ENCODE data around the gene SPEF1.

The SPEF1 gene

DNA sequence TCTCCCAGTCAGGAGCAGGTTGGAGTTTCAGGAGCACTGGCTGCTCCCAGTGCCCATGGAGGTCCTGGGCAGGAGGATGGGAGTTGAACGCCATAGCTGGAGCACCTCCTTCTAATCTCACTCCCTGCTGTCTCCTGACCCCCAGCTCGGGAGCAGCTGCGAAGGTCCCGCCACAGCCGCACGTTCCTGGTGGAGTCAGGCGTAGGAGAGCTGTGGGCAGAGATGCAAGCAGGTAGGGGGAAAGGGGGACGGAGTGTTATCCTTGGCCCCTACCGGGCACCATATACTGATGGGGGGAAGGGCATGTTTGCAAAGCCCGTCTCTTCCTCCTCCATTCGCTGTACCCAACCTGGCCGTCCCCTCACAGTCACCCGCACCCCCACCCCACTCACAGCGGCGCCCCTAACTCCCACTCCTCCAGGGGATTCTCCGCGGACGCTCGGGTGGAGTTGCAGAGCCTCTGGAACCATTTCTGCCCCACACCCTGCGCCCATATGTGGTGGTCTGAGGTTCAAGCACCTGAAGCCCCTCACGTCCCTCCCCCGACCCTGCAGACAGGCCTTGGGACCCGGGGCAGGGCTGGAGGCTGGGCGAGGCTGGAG is 32.1 kb downstream of the SPEF1 start:
- no peak for DNase-seq (ENCODE audit: low read depth, low spot score)

DNA sequence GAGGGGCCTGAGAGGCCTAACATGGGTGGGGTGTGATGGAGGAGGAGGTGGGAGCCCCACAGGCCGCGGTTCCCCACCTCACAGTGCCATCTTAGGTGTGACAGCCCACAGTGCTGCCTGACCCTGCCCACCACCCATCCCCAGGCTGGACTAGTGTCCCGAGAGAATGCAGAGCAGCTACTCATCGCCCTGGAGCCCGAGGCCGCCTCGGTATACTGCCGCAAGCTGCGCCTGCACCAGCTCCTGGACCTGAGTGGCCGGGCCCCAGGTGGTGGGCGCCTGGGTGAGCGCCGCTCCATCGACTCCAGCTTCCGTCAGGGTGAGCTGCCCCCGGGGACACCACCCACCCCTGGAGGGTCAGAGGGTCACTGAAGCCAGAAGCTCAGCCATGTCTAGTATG is 33.2 kb downstream of the SPEF1 start:
- DNase-seq (ENCODE audit: low read depth, low spot score) = no peak

DNA sequence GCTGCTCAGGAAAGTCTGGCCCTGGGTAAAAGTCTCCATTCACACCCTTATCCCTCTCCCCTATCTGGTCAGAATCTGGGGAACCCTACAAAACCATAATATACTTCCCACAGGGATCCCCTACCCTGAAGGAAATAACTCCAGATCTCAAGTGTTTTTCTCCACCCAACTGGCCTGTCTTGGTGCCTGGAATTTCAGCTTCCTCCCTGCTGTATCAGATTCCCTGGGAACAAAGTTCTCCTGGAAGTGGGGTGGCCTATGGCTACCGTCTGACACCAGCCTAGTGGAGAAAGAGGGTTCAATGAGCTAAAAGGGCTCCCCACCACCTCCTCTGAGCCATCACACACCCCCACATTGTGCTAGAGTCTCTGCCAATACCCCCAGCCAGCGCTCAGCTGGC is 33.8 kb downstream of the SPEF1 start:
- DNase-seq (ENCODE audit: low read depth, low spot score) = no peak

DNA sequence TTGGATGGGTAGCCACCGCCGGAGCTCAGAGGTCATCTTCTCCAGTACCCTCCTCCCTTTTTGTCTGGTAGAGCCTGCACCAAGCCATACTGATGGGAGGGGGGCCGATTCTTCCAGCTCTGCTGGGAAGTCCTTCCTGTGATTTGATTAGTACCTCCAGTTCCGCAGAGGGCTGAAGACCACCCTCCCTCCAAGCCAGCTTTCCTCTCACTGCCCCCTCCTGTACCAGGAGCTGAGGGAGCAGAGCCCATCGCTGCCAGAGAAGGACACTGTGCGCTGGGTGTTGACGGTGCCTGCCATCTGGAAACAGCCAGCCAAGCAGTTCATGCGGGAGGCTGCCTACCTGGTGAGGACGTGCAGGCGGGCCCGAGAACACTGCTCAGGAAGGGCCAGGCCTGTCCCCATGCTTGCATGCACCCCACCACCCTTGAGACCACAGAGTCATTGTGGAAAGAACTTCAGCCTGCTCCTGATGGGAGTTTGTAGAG is 35.5 kb downstream of the SPEF1 start:
- no peak for DNase-seq (ENCODE audit: low read depth, low spot score)

DNA sequence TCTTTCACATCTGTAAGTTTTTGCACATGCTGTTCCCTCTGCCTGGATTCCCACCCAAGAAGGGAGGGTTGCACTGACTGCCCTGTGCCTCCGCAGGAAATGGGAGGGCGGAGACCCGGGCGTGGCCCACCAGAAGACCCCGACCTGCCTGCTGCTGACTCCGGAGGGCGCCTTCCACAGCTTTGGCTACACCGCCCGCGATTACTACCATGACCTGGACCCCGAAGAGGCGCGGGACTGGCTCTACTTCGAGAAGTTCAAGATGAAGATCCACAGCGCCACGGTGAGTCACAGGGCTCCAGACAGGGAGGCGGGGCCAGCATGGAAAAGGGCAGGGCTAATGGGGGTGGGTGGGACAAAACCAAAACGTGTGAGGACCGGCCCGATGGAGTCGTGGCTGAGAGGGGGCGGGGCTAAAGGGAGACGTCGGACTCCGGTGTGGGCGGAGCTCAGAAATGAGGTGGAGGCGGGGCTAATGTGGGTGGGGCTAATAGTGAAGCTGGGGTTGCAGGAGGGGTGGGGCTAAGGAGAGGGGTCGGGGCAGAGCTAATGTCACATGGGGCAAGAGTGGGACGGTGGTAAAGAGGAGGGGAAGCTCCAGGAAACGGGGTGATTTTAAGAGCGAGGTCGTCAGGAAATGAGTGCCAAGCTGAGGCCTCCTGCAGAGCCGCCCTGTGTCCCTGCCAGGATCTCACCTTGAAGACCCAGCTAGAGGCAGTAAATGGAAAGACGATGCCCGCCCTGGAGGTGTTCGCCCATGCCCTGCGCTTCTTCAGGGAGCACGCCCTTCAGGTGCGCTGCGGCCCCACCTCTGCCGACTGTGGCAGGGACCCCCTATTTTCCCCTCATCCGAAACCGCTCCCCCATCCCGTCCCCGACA is 36.2 kb downstream of the SPEF1 start:
- DNase-seq (ENCODE audit: low read depth, low spot score) = no peak

GRCh38 chr20:3744037-3744436 is 37.2 kb downstream of the SPEF1 start:
- no peak for DNase-seq (ENCODE audit: low read depth, low spot score)

DNA sequence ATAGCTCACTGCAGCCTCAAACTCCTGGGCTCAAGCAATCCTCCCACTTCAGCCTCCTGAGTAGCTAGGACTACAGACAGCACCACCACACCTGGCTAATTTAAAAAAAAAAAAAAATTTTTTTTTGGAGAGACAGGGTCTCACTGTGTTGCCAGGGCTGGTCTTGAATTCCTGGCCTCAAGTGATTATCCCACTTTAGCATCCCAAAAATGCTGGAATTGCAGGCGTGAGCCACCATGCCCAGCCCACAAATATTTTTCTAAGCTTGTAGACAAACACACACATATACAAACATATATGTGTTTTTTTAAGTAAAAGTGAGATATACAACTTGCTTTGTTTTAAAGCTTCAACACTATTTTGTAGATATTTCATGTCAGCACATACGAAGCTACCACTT is 38.0 kb downstream of the SPEF1 start:
- no peak for DNase-seq (ENCODE audit: low read depth, low spot score)

GRCh38 chr20:3741836-3742458 is 39.3 kb downstream of the SPEF1 start:
- DNase-seq (ENCODE audit: low read depth, low spot score) = no peak

DNA sequence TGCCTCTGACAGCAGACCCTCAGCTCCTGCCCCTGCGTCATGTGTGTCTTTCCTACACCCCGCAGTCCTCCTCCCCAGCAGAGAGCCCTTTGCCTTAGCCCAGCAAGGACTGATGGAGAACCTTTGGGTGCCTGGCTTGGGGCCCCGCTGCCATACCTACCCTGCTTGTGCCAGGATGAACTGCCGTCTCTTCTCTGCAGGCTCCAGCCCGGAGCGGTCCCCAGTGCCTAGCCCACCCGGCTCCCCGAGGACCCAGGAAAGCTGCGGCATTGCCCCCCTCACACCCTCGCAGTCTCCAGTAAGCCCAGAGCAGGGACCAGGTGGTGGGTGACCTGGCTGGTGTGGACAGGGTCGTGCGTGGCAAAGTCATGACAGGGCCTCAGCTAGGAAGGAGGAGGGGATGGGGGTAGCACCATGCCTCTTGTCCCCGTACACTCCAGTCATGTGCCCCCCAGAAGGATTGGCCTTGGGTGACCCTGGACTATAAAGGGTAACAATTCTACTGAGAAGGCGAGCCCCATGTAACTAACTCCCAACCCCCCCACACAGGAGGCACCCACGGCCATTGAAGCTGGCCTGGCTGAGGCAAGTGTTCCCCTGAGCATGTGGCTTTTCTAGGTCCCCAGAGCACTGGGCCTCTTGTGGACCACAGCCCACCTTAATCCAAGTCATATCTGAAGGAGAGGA is 40.5 kb downstream of the SPEF1 start:
- no peak for DNase-seq (ENCODE audit: low read depth, low spot score)

GRCh38 chr20:3739926-3740451 is 41.3 kb downstream of the SPEF1 start:
- DNase-seq (ENCODE audit: low read depth, low spot score) = no peak

GRCh38 chr20:3739054-3739925 is 42.0 kb downstream of the SPEF1 start:
- DNase-seq (ENCODE audit: low read depth, low spot score) = no peak

GRCh38 chr20:3738111-3739053 is 42.9 kb downstream of the SPEF1 start:
- no peak for DNase-seq (ENCODE audit: low read depth, low spot score)

- no peak for DNase-seq (ENCODE audit: low read depth, low spot score)
Measured at GRCh38 chr20:3735768-3736167, 45.5 kb downstream of the SPEF1 start.

DNA sequence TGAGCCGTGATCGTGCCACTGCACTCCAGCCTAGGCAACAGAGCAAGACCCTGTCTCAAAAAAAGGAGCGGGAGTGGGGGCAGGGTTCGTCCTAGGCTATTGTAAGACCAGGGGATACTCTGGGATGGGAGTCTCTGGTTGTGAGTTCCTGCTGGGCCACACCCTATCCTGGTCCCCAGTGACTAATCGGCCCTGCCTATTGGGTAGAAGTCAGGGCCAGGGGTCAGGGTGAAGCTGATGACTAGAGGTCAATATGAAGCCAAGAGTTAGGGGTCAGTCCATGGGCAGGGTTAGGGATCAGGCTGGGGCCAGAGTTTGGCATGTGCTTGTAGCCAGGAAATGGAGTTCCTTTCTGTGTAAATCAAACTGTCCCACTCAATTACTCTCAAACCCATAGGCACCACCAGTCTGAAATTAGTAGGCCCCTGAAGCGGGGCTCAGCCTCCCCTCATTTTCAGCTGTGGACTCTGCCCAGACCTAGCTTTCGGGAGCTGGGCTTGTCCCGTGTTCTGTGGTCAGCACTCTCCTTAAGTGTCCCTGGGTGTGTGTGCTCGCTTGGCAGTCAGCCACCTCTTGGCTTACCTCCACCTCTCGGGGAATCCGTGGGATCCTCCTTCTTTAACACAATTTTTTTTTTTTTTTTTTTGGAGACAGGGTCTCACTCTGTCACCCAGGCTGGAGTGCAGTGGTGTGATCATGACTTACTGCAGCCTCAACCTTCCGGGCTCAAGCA is 47.0 kb downstream of the SPEF1 start:
- no peak for DNase-seq (ENCODE audit: low read depth, low spot score)

DNA sequence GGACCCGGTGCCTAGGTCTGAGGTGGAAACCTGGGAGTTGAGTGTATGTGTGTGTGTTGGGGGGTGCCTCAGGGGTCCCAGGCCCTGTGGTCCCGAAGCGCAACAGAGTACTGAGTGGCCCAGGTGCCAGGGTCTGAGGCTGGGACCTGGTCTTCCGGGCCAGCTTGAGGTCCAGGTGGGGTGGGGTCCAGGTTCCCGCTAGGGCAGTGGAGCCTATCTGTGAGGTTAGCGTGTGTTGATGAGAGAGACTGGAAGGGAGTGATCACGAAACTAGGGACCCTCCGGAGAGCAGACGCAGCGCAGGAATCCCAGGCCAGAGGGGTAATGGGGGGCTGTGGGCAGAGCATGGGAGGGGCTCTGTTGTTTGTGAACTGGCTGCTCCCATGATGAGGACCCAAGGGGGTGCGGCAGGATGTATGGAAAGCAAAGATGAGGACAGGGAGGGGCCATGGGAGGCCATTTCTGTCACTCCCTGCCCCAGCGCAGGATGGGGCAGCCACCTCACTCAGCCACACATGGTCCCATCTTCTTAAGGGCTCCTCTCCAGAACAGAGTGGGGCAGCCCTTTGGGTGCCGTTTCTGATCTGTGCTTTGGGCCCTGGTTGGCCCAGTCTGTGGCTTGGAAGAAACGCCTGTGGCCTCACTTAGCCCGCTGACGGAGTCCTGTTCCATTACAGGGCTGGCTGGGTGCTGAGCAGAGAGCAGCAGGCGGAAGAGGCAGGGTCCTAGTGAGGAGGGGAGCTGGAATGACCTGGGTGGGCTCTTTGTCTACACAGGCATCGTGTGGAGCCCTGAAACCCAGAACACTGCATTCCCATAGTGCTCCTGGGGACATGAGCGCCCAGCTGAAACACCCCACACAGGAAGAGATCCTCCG is 47.9 kb downstream of the SPEF1 start:
- no peak for DNase-seq (ENCODE audit: low read depth, low spot score)

- no peak for DNase-seq (ENCODE audit: low read depth, low spot score)
Measured at GRCh38 chr20:3732327-3733118, 48.7 kb downstream of the SPEF1 start, which contains the start of gene HSPA12B. Gene HSPA12B (plus strand): TSS chr20:3732685. CDS start chr20:3738675, 5,990 bp downstream.

DNA sequence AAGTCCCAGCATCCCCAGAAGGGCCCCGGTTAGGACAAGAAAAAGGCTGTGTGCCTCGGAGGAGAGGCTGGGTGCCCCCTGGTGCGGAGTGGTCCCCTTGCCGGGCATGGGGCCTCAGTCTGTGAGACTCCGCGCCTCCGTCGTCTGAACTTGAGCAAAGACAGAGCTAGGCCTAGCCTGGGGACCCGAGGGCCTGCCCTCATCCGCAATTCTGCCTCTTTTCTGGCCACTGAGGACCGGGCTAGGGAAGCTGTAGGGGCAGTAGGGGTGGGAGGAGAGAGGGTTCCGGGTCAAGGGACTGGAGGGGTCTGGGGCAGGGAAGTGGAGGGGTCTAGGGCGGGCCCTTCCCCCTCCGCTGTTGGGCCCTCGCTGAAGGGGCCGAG is 49.3 kb downstream of the SPEF1 start:
- no peak for DNase-seq (ENCODE audit: low read depth, low spot score)

All from brain pericyte (primary cell).